ENCODE results near the gene NSD1.

Gene NSD1

GRCh38 chr5:177123789-177124485, 9.6 kb upstream of the NSD1 start:
- no peak for DNase-seq (ENCODE audit: low read depth)
- H3K4me3 ChIP-seq (ENCODE audit: low read length) = no peak overlapping the region
- TF ChIP-seq, protein P1, sequence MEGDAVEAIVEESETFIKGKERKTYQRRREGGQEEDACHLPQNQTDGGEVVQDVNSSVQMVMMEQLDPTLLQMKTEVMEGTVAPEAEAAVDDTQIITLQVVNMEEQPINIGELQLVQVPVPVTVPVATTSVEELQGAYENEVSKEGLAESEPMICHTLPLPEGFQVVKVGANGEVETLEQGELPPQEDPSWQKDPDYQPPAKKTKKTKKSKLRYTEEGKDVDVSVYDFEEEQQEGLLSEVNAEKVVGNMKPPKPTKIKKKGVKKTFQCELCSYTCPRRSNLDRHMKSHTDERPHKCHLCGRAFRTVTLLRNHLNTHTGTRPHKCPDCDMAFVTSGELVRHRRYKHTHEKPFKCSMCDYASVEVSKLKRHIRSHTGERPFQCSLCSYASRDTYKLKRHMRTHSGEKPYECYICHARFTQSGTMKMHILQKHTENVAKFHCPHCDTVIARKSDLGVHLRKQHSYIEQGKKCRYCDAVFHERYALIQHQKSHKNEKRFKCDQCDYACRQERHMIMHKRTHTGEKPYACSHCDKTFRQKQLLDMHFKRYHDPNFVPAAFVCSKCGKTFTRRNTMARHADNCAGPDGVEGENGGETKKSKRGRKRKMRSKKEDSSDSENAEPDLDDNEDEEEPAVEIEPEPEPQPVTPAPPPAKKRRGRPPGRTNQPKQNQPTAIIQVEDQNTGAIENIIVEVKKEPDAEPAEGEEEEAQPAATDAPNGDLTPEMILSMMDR (IDR thresholded peaks at IDR 0.05; ENCODE audit: insufficient read depth, low read depth, low read length, missing control alignments) = no peak

GRCh38 chr5:177124486-177124991, 9.0 kb upstream of the NSD1 start:
- TF ChIP-seq, protein P1 (IDR thresholded peaks at IDR 0.05; ENCODE audit: insufficient read depth, low read depth, low read length, missing control alignments) = no peak
- DNase-seq (ENCODE audit: low read depth) = peak; percentile 54
- H3K4me3 ChIP-seq (ENCODE audit: low read length) = no peak overlapping the region

DNA sequence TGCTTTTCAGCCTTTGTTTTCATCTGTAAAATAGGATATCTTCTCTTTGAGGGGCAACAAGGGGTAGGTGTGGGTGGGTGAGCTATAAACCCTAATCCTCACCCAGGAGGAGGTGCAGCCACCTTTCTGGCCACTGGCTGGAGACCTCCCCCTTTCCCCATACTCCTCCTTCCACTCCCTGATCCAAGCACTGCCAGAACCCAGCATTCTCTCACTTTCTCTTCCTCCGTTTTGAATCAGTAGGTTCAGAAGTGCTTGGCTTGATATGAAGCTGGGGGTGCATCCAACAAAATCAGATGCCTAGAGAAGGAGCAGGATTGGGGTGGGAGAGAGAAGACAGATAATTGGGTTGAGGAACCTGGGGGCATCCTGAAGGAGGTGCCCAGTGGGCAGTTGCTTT, 6.8 kb upstream of the NSD1 start:
- H3K4me3 ChIP-seq (ENCODE audit: low read length) = no peak overlapping the region
- DNase-seq (ENCODE audit: low read depth) = no peak
- TF ChIP-seq, protein P1 (IDR thresholded peaks at IDR 0.05; ENCODE audit: insufficient read depth, low read depth, low read length, missing control alignments) = no peak

DNA sequence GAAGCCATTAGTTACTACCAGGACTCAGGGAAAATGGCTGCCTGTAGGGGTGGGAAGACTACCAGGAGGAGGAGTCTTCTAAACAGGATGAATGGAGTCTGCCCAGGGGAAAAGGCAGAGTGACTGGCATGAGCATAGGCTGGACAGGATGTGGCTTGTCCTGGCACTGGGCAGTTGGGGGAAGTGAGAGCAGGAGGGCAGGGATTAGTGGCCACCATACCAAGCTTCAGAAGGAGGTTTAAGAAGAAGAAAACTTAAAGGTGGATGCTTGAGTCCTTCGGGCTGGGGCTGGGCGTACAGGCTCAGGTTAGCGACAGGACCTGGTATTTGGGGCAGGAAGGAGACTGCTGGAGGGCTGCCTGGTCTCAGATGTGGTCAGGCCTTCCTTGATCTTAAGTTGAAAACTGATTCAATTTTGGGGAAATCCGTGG, 5.0 kb upstream of the NSD1 start:
- TF ChIP-seq, protein P1 (IDR thresholded peaks at IDR 0.05; ENCODE audit: insufficient read depth, low read depth, low read length, missing control alignments) = no peak
- no peak overlapping the region for H3K4me3 ChIP-seq (ENCODE audit: low read length)
- peak; percentile 13 for DNase-seq (ENCODE audit: low read depth)

DNA sequence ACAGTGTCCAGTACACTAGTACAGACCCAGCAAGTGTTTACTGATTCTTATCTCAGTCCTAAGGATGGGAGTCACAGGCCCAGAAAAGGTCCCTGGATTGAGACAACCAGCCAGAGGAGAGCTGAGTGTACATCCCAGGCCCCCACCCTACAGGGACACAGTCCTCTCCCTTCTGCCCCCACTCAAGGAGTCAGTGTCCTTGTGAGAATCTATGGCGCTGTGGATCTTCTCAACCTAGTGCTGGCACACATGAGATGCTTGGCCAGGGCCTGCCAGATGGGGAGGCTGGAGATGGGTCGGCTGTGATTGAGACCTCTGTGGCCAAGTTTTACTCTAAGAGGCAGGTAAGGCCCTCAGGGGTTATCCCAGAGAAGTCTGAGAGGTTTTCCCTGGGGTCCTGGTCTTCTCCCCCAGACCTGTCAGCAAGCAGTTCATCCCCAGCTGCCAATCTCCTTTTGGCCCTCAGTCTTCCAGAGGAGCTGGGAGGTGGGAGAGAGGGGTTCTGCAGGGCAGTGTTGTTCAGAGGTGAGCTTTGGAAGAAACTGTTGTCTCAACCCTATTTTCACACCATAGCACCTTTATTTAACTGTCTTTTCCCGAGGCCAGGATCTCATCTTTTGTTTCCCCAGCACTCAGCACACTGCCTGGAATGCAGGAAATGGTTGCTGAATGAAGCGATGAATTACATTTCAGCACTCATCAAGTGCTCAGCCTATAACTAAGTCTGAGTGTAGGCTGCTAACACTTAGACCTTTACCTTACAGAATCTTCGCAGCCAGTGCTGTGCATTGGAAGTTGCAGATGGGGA, 3.2 kb upstream of the NSD1 start:
- peak; percentile 52 for DNase-seq (ENCODE audit: low read depth)
- no peak overlapping the region for H3K4me3 ChIP-seq (ENCODE audit: low read length)
- TF ChIP-seq, protein P1 (IDR thresholded peaks at IDR 0.05; ENCODE audit: insufficient read depth, low read depth, low read length, missing control alignments) = no peak

DNA sequence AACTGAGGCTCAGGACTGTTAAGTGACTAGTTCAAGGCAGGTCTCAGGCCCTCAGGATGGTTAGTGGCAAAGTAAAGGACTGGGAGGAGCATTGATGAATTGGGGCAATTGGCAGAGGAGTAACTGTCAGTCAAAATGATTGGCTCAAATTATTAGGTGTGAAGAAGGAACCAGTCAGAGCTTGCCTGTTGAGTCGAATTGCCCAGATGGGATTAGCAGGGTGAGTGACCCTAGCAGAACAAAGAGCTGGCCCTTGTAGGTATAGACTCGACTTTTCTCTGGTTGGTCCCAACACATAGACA, 2.6 kb upstream of the NSD1 start:
- H3K4me3 ChIP-seq (ENCODE audit: low read length) = no peak overlapping the region
- TF ChIP-seq, protein P1 (IDR thresholded peaks at IDR 0.05; ENCODE audit: insufficient read depth, low read depth, low read length, missing control alignments) = no peak
- DNase-seq (ENCODE audit: low read depth) = peak; percentile 27
